Right lobe of liver (tissue), 4 donors: ENCODE measurements around the gene ADCY3.

Experiments used
- CTCF ChIP-seq, 4 donors: fragments of 200-600 bp in 3 of 4; fragments of 450-650 bp in 1 of 4; IDR thresholded peaks; one replicate each; pipeline versions ENCODE4 v1.5.1 to v1.8.0; 2016 to 2022; ENCODE audit warnings: antibody characterized with exemption in 4 of 4, mild to moderate bottlenecking in 2 of 4
- POLR2A ChIP-seq: fragments of 450-650 bp; IDR thresholded peaks from one replicate; pipeline ENCODE4 v1.6.1; 2017; ENCODE audit warnings: antibody characterized with exemption, mild to moderate bottlenecking
- donor health status: DM: no; HTN: no; CAD: no.
- donor health status: DM: no; HTN: no; CAD: no.
- donor health status: DM: no; HTN: yes; CAD: no.

DNA sequence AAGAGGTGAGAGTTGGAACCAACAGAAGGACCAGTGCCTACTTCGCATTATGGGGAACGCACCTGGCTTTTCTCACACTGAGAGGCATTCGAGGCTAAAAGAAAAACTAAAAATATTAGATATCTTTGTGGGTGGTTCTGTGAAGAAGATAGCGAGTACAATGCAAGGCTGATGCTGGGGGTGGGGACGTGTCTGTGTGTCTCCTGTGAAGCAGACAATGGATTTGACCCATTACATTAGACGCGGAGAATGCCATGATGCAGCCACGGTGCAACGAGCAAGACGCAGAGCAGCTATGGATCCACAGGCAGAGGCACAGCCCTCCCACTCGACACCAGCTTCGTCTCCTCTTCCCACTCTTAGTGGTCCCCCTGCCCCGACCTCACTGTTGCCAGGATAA is 61.0 kb downstream of the ADCY3 start:
- TF ChIP-seq CTCF (IDR thresholded peaks at IDR 0.05) (no peak), POLR2A (no peak)
